Mononuclear cell (primary cell): ENCODE data around the gene ALDH1A3. TPM values are rescaled to one million over a fixed set of nuclear protein-coding genes. Genes with fewer than 3 reads are reported as not detected.

Experiments
- H3K27me3 ChIP-seq: 2 replicates; pipeline ENCODE4 v1.6.0; 2011; ENCODE audit warnings: low read length, control low read depth; ENCODE audit not compliant: insufficient read depth
- H3K4me1 ChIP-seq: 2 replicates; pipeline ENCODE4 v1.5.1; 2011; ENCODE audit warnings: mild to moderate bottlenecking, low read length, control low read depth; ENCODE audit not compliant: insufficient read depth
- H3K4me3 ChIP-seq: 2 replicates; pipeline ENCODE4 v1.5.1; 2011; ENCODE audit warnings: mild to moderate bottlenecking, low read length, moderate library complexity
- H3K9me3 ChIP-seq: 2 replicates; pipeline ENCODE4 v1.5.1; 2011; ENCODE audit warnings: low read depth, mild to moderate bottlenecking, control low read depth, low read length
- total RNA-seq: library from RNA; depleted of rRNA; stranded (reverse); fragments of >200 nt; gene quantifications from one replicate; pipeline ENCODE4 v1.2.3, GENCODE V29; 2012

ALDH1A3 gene
- total RNA-seq, 1 donor, result 0.10 TPM

DNA sequence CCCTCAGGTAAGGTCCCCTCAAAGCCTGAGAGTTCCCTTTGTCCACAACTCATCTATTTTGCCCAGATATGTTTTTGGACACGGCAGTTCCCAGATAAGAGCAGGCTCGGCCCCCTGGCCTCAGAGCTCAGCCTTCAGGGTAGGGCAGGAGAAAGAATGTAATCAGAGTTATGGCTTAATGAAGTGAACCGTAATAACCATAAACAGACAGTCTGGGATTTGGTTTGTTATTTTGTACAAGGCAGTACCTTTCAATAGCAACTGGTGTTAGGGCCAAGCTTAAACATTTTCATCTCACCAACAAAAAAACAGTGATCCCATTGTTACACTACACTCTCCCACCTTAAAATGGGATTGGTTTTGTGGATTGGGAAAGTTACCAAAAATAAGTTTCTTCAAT lies 12.2 kb upstream of the ALDH1A3 start:
- H3K4me1 ChIP-seq, result no peaks in the 10 kb centered on the region
- no peaks in the 10 kb centered on the region for H3K9me3 ChIP-seq
- no peak overlapping the region for H3K4me3 ChIP-seq
- H3K27me3 ChIP-seq, result no peaks in the 10 kb centered on the region

DNA sequence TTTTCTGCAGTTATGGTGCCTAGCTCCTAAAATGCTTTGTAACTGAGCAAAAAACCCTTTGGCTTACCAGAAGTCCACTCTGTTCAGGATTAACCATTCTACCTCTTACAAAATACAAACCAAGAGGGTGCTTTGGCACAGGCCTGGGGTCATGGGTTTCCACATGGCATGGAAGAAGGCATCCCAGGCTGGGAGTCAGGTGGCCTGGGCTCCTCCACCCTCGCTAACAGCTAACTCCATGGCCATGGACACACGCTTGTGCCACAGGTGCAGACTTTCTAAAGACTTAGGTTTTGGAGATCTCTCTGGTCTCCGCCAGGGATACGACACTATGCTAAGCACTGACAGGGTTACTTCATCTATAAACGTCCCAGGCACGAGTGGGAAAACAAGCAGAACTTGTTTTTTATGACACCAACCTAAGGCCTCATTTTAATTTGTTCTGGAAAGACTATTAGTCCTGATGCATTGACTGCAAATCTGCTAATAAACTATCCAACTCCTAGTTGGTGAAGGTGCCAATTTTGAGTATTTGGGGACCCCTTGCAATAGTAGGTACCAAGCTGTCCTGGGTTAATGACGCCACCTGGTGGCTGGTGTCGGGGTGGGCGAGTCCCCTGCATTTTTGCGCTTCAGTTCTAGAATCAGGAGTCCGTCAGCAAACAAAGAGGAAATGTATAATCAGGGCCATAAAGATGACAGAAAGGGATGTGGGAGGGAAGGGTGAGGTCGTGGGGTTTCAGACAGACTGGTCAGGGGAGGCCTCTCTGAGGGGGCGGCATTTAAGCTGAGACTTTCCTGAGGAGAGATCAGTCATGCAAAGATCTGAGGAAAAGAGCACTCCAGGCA lies 10.3 kb upstream of the ALDH1A3 start:
- Histone ChIP-seq H3K9me3 (no peaks in the 10 kb centered on the region), H3K4me1 (no peaks in the 10 kb centered on the region), H3K4me3 (no peak overlapping the region), H3K27me3 (no peaks in the 10 kb centered on the region)

- Histone ChIP-seq H3K9me3 (no peaks in the 10 kb centered on the region), H3K4me1 (no peaks in the 10 kb centered on the region), H3K27me3 (peaks cover 22% of the 10 kb centered on the region), H3K4me3 (no peak overlapping the region)
These were observed 6.5 kb upstream of the ALDH1A3 start for GRCh38 chr15:100873029-100873677.

- Histone ChIP-seq H3K27me3 (peaks cover 35% of the 10 kb centered on the region), H3K4me1 (peaks cover 4% of the 10 kb centered on the region), H3K9me3 (no peaks in the 10 kb centered on the region), H3K4me3 (no peak overlapping the region)
These were observed 4.1 kb upstream of the ALDH1A3 start for GRCh38 chr15:100875495-100875894.

DNA sequence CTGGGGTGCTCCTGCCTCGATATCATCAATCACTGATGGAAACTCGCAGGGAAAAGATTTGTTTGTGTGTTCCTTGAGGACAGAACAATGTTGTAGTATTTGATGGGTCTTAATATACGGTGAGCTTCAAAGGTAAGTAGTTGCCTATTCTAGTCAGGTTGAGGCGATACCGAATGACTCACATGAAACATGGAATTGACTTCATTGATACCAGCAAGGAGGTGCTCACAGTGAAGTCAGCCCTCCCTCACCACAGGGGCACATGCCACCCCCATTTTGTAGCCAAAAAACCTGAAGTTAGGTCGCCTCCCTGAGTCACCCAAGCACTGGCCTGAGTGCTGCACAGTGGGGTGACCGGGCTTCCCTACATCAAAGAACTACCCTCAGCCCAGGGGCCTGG lies 3.7 kb upstream of the ALDH1A3 start:
- Histone ChIP-seq H3K27me3 (peaks cover 40% of the 10 kb centered on the region), H3K4me1 (peaks cover 4% of the 10 kb centered on the region), H3K4me3 (no peak overlapping the region), H3K9me3 (no peaks in the 10 kb centered on the region)

DNA sequence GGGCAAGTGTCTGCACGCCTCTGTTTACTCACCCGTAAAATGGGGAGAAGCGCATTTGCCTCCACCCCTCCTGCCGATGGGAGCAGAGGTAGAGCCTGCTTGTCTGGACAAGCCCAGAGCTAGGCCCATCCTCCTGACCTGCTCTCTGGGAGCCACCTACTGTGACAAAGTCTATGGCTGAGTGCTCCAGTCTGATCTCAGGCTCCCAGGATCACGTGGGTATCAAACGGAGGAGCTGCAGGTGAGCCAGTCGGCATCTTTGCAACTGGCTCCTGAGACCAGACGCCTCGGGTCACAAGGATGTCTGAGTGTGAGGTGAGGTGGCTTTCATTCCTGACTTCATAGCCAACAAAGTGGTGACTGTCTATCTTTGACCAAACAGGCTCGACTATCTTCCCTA lies 2.1 kb upstream of the ALDH1A3 start:
- Histone ChIP-seq H3K27me3 (peaks cover 56% of the 10 kb centered on the region), H3K4me3 (no peak overlapping the region), H3K9me3 (no peaks in the 10 kb centered on the region), H3K4me1 (peaks cover 4% of the 10 kb centered on the region)

GRCh38 chr15:100878130-100878529 lies 1.5 kb upstream of the ALDH1A3 start:
- Histone ChIP-seq H3K27me3 (peaks cover 61% of the 10 kb centered on the region), H3K9me3 (no peaks in the 10 kb centered on the region), H3K4me3 (no peak overlapping the region), H3K4me1 (peaks cover 4% of the 10 kb centered on the region)

DNA sequence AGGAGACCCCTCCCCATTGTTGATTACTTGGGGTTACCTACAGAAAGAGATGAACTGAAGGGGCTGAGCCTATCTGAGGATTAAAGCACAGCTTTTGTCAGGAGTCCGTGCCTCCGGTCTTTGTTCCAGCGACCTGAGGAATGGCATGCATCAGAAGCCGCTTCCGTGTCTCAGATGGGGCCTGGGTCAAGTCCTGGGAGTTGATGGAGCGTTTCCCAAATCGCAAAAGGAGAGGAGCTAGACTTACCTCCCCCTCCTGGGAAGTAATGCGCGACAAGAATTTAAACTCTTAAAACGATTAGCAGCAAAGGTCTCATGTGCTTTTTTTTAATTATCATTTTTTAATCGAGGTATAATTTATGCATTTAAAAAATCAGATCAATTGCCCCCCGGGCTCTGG lies 983 bp upstream of the ALDH1A3 start:
- Histone ChIP-seq H3K4me3 (no peak overlapping the region), H3K4me1 (peaks cover 4% of the 10 kb centered on the region), H3K27me3 (peaks cover 67% of the 10 kb centered on the region), H3K9me3 (no peaks in the 10 kb centered on the region)

- H3K4me3 ChIP-seq, result no peak overlapping the region
- peaks cover 71% of the 10 kb centered on the region for H3K27me3 ChIP-seq
- no peaks in the 10 kb centered on the region for H3K9me3 ChIP-seq
- peaks cover 4% of the 10 kb centered on the region for H3K4me1 ChIP-seq
These were observed 569 bp upstream of the ALDH1A3 start for GRCh38 chr15:100879061-100879463.

- Histone ChIP-seq H3K4me3 (no peak overlapping the region), H3K27me3 (peaks cover 79% of the 10 kb centered on the region)
These were observed 687 bp downstream of the ALDH1A3 start for GRCh38 chr15:100880139-100880896.

GRCh38 chr15:100880897-100881242 lies 1.2 kb downstream of the ALDH1A3 start:
- H3K4me1 ChIP-seq, result peaks cover 4% of the 10 kb centered on the region
- no peaks in the 10 kb centered on the region for H3K9me3 ChIP-seq
- no peak overlapping the region for H3K4me3 ChIP-seq
- peaks cover 80% of the 10 kb centered on the region for H3K27me3 ChIP-seq

More at GRCh38 chr15:100880139-100880896, 687 bp downstream of the ALDH1A3 start:
- no peaks in the 10 kb centered on the region for H3K9me3 ChIP-seq
- H3K4me1 ChIP-seq, result peaks cover 4% of the 10 kb centered on the region

DNA sequence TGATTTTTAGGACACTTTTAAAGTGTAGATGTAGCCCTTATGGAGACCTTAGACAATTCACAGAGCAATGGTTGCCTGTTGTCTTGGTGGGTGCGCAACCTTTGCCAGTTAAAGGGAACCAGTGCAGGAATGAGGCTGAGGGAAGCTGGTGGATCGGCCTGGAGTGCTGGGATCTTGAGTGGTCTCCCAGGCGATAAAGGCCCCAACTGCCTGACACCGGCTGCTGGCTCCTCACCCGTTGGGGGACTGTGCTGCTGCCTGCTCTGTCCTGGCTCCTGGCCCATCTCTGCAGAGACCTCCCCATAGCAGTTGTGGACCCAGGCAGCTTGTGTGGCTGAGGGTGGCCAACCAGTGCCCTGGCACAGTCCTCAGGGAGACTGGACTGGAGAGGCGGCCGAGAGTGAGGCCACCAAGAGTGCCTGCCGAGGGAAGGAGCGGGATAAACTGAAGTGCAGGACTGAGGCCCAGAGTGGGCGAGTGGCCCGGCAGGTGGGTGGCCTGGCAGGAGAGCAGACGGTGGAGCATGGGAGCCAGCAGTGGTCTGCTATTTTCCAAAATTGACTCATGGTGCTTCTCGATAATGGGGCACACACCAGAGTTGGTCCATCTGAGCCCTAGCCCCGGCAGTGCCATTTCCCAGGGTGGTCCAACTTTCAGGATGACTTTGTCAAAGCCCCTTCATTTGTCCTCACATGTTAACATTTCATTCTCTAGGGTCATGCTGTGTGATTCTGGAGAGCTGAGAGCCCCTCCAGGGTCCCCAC lies 2.1 kb downstream of the ALDH1A3 start:
- Histone ChIP-seq H3K27me3 (peaks cover 88% of the 10 kb centered on the region), H3K9me3 (no peaks in the 10 kb centered on the region), H3K4me3 (no peak overlapping the region), H3K4me1 (peaks cover 4% of the 10 kb centered on the region)

DNA sequence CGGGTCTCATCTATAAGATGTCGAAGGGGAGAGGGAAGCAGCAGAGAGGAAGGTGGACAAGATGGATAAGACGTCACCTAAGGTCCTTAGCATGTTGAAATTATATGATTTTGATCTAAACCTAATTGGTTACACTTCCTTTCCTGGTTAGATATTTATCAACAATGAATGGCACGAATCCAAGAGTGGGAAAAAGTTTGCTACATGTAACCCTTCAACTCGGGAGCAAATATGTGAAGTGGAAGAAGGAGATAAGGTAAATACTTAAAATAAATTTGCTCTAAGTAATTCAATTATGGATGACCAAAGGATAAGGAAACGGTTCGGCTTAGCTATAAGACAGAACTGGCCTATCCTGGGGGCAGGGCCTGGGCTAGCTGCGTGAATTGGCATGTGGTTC lies 5.5 kb downstream of the ALDH1A3 start:
- Histone ChIP-seq H3K9me3 (no peaks in the 10 kb centered on the region), H3K4me1 (no peaks in the 10 kb centered on the region), H3K27me3 (peaks cover 87% of the 10 kb centered on the region), H3K4me3 (no peak overlapping the region)

- peaks cover 87% of the 10 kb centered on the region for H3K27me3 ChIP-seq
- no peaks in the 10 kb centered on the region for H3K9me3 ChIP-seq
- no peaks in the 10 kb centered on the region for H3K4me1 ChIP-seq
- no peak overlapping the region for H3K4me3 ChIP-seq
These were observed 6.2 kb downstream of the ALDH1A3 start for GRCh38 chr15:100885811-100886210.
